Measurements from ENCODE around the gene CLDN4. TPM values are rescaled to one million over a fixed set of nuclear protein-coding genes. Genes with fewer than 3 reads are reported as not detected.

The CLDN4 gene
- total and polyA plus RNA-seq, 9 of the 15 experiments (the other 6 are each of a cell fraction or from before 2014, with no cell fraction given) = 0.05 to 0.60 (median 0.06) TPM; not detected in 3

DNA sequence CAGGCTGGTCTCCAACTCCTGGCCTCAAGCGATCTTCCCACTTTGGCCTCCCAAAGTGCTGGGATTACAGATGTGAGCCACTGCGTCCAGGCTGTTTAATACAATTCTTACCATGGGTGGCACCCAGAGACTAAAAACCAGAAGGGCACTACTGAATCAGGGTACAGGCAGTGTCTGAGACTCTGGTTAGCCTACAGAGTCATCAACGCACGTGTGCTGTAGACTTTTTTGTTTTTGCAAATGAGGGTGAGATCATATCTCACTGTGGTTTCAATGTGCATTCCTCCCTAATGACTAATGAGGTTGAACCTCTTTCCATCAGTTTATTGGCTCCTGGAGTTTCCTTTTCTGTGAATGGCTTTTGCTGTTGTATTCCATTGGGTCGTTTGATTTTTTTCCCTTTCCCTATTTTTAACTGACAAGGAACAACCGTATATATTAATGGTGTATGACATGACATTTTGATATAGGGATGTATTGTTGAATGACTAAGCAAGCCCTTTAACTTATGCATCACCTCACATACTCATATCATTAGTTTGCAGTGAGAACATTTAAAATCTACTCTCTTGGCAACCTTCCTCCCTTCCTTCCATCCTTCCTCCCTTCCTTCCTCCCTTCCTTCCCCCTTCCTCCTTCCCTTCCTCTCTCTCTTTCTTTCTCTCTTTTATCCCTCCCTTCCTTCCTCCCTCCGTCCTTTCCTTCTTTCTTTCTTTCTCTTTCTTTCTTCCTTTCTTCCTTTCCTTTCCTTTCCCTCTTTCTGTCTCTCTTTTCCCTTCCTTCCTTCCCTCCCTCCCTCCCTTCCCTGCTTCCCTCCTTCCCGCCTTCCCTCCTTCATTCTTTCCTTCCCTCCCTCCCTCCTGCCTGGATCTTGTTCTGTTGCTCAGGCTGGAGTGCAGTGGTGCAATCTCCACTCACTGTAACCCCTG is 20.9 kb downstream of the CLDN4 start (continued):
- TF ChIP-seq ZNF644 (tag; IDR thresholded peaks at IDR 0.05; ENCODE audit: low read depth) = no peak
- TF ChIP-seq, protein P1, sequence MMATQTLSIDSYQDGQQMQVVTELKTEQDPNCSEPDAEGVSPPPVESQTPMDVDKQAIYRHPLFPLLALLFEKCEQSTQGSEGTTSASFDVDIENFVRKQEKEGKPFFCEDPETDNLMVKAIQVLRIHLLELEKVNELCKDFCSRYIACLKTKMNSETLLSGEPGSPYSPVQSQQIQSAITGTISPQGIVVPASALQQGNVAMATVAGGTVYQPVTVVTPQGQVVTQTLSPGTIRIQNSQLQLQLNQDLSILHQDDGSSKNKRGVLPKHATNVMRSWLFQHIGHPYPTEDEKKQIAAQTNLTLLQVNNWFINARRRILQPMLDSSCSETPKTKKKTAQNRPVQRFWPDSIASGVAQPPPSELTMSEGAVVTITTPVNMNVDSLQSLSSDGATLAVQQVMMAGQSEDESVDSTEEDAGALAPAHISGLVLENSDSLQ (IDR thresholded peaks at IDR 0.05) = peak; percentile 60
- TF ChIP-seq EHMT2 (IDR thresholded peaks at IDR 0.05) = peak; percentile 46; the same call in 1 of the 2 replicates
- no peak for TF ChIP-seq MAFF (IDR thresholded peaks at IDR 0.05; ENCODE audit: low read length)
- TF ChIP-seq XRCC3 (IDR thresholded peaks at IDR 0.05) = no peak
- TF ChIP-seq, protein P2, sequence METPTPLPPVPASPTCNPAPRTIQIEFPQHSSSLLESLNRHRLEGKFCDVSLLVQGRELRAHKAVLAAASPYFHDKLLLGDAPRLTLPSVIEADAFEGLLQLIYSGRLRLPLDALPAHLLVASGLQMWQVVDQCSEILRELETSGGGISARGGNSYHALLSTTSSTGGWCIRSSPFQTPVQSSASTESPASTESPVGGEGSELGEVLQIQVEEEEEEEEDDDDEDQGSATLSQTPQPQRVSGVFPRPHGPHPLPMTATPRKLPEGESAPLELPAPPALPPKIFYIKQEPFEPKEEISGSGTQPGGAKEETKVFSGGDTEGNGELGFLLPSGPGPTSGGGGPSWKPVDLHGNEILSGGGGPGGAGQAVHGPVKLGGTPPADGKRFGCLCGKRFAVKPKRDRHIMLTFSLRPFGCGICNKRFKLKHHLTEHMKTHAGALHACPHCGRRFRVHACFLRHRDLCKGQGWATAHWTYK (CRISPR knock-in tag; IDR thresholded peaks at IDR 0.05) = no peak
- TF ChIP-seq, protein P3, sequence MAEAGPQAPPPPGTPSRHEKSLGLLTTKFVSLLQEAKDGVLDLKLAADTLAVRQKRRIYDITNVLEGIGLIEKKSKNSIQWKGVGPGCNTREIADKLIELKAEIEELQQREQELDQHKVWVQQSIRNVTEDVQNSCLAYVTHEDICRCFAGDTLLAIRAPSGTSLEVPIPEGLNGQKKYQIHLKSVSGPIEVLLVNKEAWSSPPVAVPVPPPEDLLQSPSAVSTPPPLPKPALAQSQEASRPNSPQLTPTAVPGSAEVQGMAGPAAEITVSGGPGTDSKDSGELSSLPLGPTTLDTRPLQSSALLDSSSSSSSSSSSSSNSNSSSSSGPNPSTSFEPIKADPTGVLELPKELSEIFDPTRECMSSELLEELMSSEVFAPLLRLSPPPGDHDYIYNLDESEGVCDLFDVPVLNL (CRISPR knock-in tag; IDR thresholded peaks at IDR 0.05; ENCODE audit: low read depth) = no peak
- TF ChIP-seq ZNF134 (CRISPR knock-in tag; conservative IDR thresholded peaks at IDR 0.05) = no peak
- TF ChIP-seq, protein P4, sequence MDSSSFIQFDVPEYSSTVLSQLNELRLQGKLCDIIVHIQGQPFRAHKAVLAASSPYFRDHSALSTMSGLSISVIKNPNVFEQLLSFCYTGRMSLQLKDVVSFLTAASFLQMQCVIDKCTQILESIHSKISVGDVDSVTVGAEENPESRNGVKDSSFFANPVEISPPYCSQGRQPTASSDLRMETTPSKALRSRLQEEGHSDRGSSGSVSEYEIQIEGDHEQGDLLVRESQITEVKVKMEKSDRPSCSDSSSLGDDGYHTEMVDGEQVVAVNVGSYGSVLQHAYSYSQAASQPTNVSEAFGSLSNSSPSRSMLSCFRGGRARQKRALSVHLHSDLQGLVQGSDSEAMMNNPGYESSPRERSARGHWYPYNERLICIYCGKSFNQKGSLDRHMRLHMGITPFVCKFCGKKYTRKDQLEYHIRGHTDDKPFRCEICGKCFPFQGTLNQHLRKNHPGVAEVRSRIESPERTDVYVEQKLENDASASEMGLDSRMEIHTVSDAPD (CRISPR knock-in tag; IDR thresholded peaks at IDR 0.05) = no peak
- TF ChIP-seq, protein P5, sequence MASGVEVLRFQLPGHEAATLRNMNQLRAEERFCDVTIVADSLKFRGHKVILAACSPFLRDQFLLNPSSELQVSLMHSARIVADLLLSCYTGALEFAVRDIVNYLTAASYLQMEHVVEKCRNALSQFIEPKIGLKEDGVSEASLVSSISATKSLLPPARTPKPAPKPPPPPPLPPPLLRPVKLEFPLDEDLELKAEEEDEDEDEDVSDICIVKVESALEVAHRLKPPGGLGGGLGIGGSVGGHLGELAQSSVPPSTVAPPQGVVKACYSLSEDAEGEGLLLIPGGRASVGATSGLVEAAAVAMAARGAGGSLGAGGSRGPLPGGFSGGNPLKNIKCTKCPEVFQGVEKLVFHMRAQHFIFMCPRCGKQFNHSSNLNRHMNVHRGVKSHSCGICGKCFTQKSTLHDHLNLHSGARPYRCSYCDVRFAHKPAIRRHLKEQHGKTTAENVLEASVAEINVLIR (CRISPR knock-in tag; IDR thresholded peaks at IDR 0.05) = no peak
- TF ChIP-seq FOXK1 (CRISPR knock-in tag; IDR thresholded peaks at IDR 0.05; ENCODE audit: borderline replicate concordance) = no peak
- peak; percentile 61 for TF ChIP-seq ZNF12 (CRISPR knock-in tag; IDR thresholded peaks at IDR 0.05)
- peak; percentile 58 for TF ChIP-seq MEIS2 (IDR thresholded peaks at IDR 0.05; ENCODE audit: partially characterized antibody)
- TF ChIP-seq XRCC4 (IDR thresholded peaks at IDR 0.05; ENCODE audit: extremely low read depth, insufficient read depth, insufficient read length) = no peak
- no peak for TF ChIP-seq ZNF561 (CRISPR knock-in tag; conservative IDR thresholded peaks at IDR 0.05)
- peak; percentile 63 to 78 for TF ChIP-seq FOXK2 (conservative IDR thresholded peaks at IDR 0.05 in 1 of 2, IDR thresholded peaks at IDR 0.05 in 1 of 2; ENCODE audit: low read depth in 2 of 2)
- no peak for TF ChIP-seq PCBP1 (IDR thresholded peaks at IDR 0.05; ENCODE audit: low read depth, low read length, poor library complexity, severe bottlenecking)
- TF ChIP-seq, protein P6, sequence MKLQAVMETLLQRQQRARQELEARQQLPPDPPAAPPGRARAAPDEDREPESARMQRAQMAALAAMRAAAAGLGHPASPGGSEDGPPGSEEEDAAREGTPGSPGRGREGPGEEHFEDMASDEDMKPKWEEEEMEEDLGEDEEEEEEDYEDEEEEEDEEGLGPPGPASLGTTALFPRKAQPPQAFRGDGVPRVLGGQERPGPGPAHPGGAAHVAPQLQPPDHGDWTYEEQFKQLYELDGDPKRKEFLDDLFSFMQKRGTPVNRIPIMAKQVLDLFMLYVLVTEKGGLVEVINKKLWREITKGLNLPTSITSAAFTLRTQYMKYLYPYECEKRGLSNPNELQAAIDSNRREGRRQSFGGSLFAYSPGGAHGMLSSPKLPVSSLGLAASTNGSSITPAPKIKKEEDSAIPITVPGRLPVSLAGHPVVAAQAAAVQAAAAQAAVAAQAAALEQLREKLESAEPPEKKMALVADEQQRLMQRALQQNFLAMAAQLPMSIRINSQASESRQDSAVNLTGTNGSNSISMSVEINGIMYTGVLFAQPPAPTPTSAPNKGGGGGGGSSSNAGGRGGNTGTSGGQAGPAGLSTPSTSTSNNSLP (IDR thresholded peaks at IDR 0.05; ENCODE audit: borderline replicate concordance, low read depth, low read length) = no peak

All from K562 (cell line).